GM12865 (cell line): ENCODE measurements around the gene LZTR1.

Experiments
- DNase-seq: peaks from one replicate; pipeline ENCODE4 v3.0.0; 2010; ENCODE audit warnings: low read depth
- H3K4me3 ChIP-seq: 2 replicates; pipeline ENCODE4 v1.5.1; 2011; ENCODE audit warnings: mild to moderate bottlenecking, low read depth, low read length, control low read depth
- CTCF ChIP-seq: IDR thresholded peaks from 2 replicates; pipeline ENCODE4 v1.5.1; 2011; ENCODE audit warnings: low read length, control low read depth, low read depth, inconsistent platforms; ENCODE audit not compliant: insufficient read depth; ENCODE audit errors: missing control alignments

Gene LZTR1

GRCh38 chr22:20996031-20996410, 13.9 kb downstream of the LZTR1 start:
- no peak for TF ChIP-seq CTCF
- no peak for DNase-seq

GRCh38 chr22:20996598-20997535, 14.8 kb downstream of the LZTR1 start:
- no peak for DNase-seq
- TF ChIP-seq CTCF = no peak
- H3K4me3 ChIP-seq = no peak overlapping the region

More at GRCh38 chr22:20996031-20996410, 13.9 kb downstream of the LZTR1 start:
- no peak overlapping the region for H3K4me3 ChIP-seq

- DNase-seq = no peak
- no peak for TF ChIP-seq CTCF
- H3K4me3 ChIP-seq = no peak overlapping the region
These were observed 15.6 kb downstream of the LZTR1 start for GRCh38 chr22:20997536-20998257.

DNA sequence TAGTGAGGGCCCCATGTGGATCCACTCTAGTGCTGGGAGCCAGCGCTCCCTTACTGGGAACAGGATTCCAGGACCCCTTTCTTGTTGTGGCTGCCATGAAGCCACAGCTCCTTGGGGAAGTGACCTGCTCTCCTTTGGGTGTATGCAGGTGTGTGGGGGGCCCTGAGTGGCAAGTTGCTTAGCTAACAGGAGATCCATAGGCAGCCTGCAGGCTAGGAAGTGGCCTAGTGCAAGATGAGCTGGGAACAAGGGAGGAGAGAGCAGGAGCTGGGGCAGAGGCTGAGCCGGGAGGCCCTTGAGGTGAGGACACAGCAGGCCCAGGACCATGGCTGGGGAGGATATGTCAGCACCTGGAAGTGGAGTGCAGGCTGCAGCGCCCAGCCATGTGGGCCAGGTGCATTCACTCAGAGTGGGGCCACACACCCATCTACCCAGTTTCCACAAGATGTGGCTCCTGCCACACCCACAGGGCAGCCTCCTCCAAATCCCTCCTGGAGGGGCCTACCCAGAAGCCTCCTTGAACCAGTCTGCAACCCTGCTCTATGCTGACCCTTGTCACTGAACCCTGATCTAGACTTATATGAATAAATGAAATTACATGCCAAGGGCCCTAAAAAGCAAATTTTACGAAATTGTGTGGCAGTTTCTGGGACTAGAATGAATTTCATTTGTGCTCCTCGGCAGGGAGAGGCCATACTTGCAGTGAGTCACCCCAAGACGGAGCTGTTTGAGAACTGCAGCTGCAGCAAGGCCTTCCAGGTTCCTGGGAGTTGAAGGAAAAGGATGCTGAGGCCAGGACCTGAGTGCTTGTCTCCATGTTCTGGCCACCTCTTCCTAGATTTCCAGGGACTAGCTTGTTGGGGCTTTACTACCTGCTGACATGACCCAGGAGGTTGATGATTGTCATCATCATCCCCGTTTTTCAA, 16.6 kb downstream of the LZTR1 start:
- TF ChIP-seq CTCF = no peak
- no peak overlapping the region for H3K4me3 ChIP-seq
- no peak for DNase-seq

- no peak for DNase-seq
- no peak for TF ChIP-seq CTCF
- H3K4me3 ChIP-seq = no peak overlapping the region
These were observed 17.5 kb downstream of the LZTR1 start for GRCh38 chr22:20999350-21000206.
